CD4-positive, alpha-beta T cell treated with Interleukin-15 for 4 hours (primary cell): ENCODE data around the gene BLM.
A peak's percentile ranks its signal among the peaks of the same experiment; 100 is the strongest.

ENCODE experiments used
- DNase-seq: peaks from one replicate; pipeline ENCODE4 v3.0.0-alpha.2; 2020; ENCODE audit warnings: low spot score

The BLM gene

GRCh38 chr15:90851940-90852339, 134.8 kb downstream of the BLM start:
- peak; percentile 16 for DNase-seq

- DNase-seq = no peak
Observed at GRCh38 chr15:90855139-90855538, 138.0 kb downstream of the BLM start.

GRCh38 chr15:90857337-90857736, 140.2 kb downstream of the BLM start:
- DNase-seq = no peak

GRCh38 chr15:90857883-90858443, 140.8 kb downstream of the BLM start:
- no peak for DNase-seq

- no peak for DNase-seq
Observed at GRCh38 chr15:90859234-90860131, 142.3 kb downstream of the BLM start.

- DNase-seq = no peak
Observed at GRCh38 chr15:90860450-90860849, 143.3 kb downstream of the BLM start.

GRCh38 chr15:90860942-90861675, 144.0 kb downstream of the BLM start:
- no peak for DNase-seq

GRCh38 chr15:90862487-90862886, 145.3 kb downstream of the BLM start:
- DNase-seq = no peak

GRCh38 chr15:90862964-90863778, 146.0 kb downstream of the BLM start:
- DNase-seq = no peak

- no peak for DNase-seq
Observed at GRCh38 chr15:90863987-90864386, 146.8 kb downstream of the BLM start.

GRCh38 chr15:90864507-90864906, 147.4 kb downstream of the BLM start:
- no peak for DNase-seq

GRCh38 chr15:90865702-90866101, 148.6 kb downstream of the BLM start:
- no peak for DNase-seq
